ENCODE results near the gene SNTA1. TPM values are rescaled to one million over a fixed set of nuclear protein-coding genes. Genes with fewer than 3 reads are reported as not detected.

The SNTA1 gene
- polyA plus RNA-seq, 1 of the 3 experiments (the other 2 are of a cell fraction) = 11.2 TPM

Other genes starting within 250 kb of the SNTA1 start
- not detected in 2 replicates for gene BPIFA3, start 226.4 kb downstream of the SNTA1 start, polyA plus RNA-seq (2012; rRNA removed)
- not detected in 2 replicates for gene BPIFA1, start 207.8 kb downstream of the SNTA1 start, polyA plus RNA-seq (2012; rRNA removed)
- gene BPIFB1, start 160.5 kb downstream of the SNTA1 start, polyA plus RNA-seq (2012; rRNA removed) = not detected in 2 replicates
- 30.5 and 33.2 TPM in 2 replicates for gene CDK5RAP1, start 42.2 kb downstream of the SNTA1 start, polyA plus RNA-seq (2012; rRNA removed)
- 11.0 and 11.7 TPM in 2 replicates for gene CBFA2T2, start 46.3 kb upstream of the SNTA1 start, polyA plus RNA-seq (2012; rRNA removed)
- gene C20orf144, start 218.6 kb upstream of the SNTA1 start, polyA plus RNA-seq (2012; rRNA removed) = 0.12 and 0.13 TPM in 2 replicates
- gene ACTL10, start 223.2 kb upstream of the SNTA1 start, polyA plus RNA-seq (2012; rRNA removed) = 0.19 and 0.25 TPM in 2 replicates
- gene NECAB3, start 230.7 kb upstream of the SNTA1 start, polyA plus RNA-seq (2012; rRNA removed) = 20.1 and 25.1 TPM in 2 replicates
- 12.4 and 15.0 TPM in 2 replicates for gene E2F1, start 242.6 kb upstream of the SNTA1 start, polyA plus RNA-seq (2012; rRNA removed)

All from SK-N-SH (cell line).